Activated naive CD4-positive, alpha-beta T cell treated with anti-CD3 and anti-CD28 coated beads, Interleukin-2, amount 50 U/mL, for 72 hours (primary cell): ENCODE measurements around the gene VWDE. TPM values are rescaled to one million over a fixed set of nuclear protein-coding genes. Genes with fewer than 3 reads are reported as not detected.
"Not testable (repeated sequence)": the region's sequence is repeated elsewhere in the genome, so short reads cannot be mapped to it uniquely, and the experiment has no call there.

Source experiments
- ATAC-seq, 2 donors: fragments of 150-1000 bp; cut with Tn5 transposase; 2 replicates each; pipeline ENCODE4 v1.10.0; 2021; ENCODE audit warnings: mild to moderate bottlenecking in 2 of 2, moderate library complexity in 2 of 2
- DNase-seq, 2 donors: peaks; one replicate each; pipeline ENCODE4 v3.0.0; 2021 to 2022; ENCODE audit warnings: low spot score in 2 of 2
- H3K27ac Mint-ChIP-seq, 2 donors: one replicate each; pipeline ENCODE4 v1.8.0; 2022; ENCODE audit warnings: mild to moderate bottlenecking in 2 of 2, mixed read lengths in 2 of 2
- H3K36me3 Mint-ChIP-seq, 2 donors: one replicate each; pipeline ENCODE4 v1.8.0; 2022; ENCODE audit warnings: mixed read lengths in 2 of 2
- H3K9me3 Mint-ChIP-seq, 2 donors: one replicate each; pipeline ENCODE4 v1.8.0; 2022; ENCODE audit warnings: mixed read lengths in 2 of 2
- total RNA-seq, 2 donors: library from RNA; stranded (reverse); gene quantifications; one replicate each; pipeline ENCODE4 v1.2.3, GENCODE V29; 2022

Gene VWDE
- 1 to 10 TPM; 2.6 to 6.3 TPM for total RNA-seq

DNA sequence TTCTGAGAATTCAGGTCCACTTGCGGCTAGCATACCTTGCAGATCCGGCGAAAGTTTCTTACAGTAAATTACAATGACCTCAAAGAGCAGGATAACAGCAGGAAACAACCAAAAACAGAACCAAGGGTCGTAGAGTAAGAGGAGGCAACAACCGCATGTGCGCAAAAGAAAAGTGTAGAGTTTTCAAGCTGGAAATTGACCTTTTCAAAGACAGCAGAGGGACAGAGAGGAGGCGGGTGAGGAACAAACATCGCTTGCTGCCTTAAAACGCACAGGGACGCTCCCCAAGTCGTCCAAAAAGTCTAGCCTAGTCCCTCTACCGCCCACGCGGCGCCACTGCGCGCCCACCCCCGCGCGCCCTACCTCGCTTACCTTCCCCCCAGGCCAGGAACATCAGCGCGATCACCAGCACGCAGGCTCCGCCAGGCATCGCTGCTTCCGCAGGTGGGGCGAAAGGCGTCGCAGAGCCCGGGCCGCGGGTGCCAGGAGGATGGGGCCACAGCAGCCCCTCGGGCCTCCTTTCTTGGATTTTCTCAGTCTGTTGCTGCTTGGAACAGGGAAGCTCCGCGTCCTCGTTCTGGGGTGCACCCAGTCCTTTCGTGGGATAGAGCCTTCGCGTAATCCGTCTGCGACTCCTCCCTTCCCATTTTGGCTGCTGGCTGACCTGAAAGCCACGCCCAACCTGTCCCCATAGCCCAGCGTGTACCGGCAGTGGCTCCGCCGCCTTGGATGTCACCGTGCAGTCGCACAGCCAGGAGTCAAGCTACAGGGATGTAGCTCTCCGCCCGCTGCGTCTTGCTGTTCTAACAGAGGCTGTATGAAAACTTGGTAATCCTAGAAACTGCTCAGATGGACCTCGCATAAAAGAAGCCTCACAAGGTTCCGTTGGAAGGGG is at the start of gene VWDE:
Gene VWDE, minus strand, starts transcription at position 579 of the 895 bp plus-strand sequence. Its CDS starts 149 bp downstream, at position 430.
- H3K27ac Mint-ChIP-seq: peak within 1 kb of the TSS; percentile 79 to 84
- H3K9me3 Mint-ChIP-seq: peaks cover 2 to 7% of the 10 kb centered on the region in 2 donors
- DNase-seq (peak; percentile 68 to 75), ATAC-seq (peak; percentile 93)
- H3K36me3 Mint-ChIP-seq: peaks cover 2 to 7% of the 10 kb centered on the region in 2 donors

- ATAC-seq, H3K9me3 Mint-ChIP-seq, H3K27ac Mint-ChIP-seq, DNase-seq, H3K36me3 Mint-ChIP-seq: not testable (repeated sequence)
These were observed 49.5 kb upstream of the VWDE start for GRCh38 chr7:12453136-12453535.

GRCh38 chr7:12450615-12451014 is 47.0 kb upstream of the VWDE start:
- Mint-ChIP-seq H3K27ac (no peak overlapping the region), H3K36me3 (no peaks in the 10 kb centered on the region), H3K9me3 (peaks cover 0 to 3% of the 10 kb centered on the region in 2 donors)
- no peak for ATAC-seq
- DNase-seq: no peak

DNA sequence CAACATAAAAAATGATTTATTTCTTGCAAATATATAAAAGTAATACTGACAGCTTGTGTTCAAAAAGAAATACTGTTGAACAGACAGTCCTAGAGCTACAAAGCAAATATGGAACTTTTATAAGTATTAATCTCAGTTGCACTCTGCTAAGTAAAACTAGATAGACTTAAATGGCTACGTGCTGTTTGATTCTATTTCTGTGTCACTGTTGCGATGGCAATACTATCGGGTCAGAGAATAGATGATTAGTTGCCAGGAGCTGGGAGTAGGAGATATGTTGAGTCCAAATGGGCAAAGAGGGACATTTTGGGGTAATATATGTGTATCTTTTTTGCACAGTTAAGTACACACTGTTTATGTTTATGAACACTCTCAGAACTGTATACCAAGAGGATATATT is 41.1 kb upstream of the VWDE start:
- ATAC-seq: no peak
- Mint-ChIP-seq H3K27ac (no peak overlapping the region), H3K36me3 (no peaks in the 10 kb centered on the region), H3K9me3 (no peaks in the 10 kb centered on the region)
- DNase-seq: no peak

GRCh38 chr7:12440229-12440628 is 36.6 kb upstream of the VWDE start:
- ATAC-seq (no peak), DNase-seq (no peak)
- no peaks in the 10 kb centered on the region for H3K36me3 Mint-ChIP-seq
- H3K9me3 Mint-ChIP-seq: no peaks in the 10 kb centered on the region
- H3K27ac Mint-ChIP-seq: no peak overlapping the region

DNA sequence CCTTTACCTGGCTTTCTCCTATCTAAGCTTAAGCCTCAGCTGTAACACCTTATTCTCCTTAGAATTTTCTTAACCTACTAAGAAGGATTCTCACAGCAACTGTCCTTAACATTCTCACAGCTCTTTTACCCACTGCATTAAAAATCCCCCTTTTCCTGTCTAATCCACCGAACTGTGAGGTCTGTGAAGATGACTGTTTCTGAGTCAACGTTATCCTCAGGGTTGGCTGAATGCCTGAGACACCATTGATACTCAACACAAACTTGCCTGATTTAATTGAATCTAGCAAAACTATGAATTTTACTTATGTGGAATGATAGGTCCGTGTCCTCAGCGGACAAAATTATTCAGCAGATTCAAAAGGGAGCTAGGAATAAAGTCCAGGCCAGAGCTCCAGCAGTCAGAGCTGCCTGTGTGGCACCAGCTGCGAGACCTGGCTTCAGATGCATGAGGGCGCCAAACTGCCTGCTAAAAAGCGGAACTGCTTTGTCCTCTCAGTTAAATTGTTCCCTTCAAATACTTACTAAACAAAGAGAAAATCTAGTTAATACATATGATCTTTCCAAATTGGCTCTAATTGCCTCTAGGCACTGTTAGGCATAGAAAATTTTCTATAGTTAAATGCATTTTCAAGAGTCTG is 33.4 kb upstream of the VWDE start:
- no peak for ATAC-seq
- Mint-ChIP-seq H3K36me3 (no peaks in the 10 kb centered on the region), H3K27ac (no peak overlapping the region), H3K9me3 (no peaks in the 10 kb centered on the region)
- DNase-seq: no peak

- ATAC-seq (no peak), DNase-seq (no peak)
- no peaks in the 10 kb centered on the region for H3K9me3 Mint-ChIP-seq
- no peaks in the 10 kb centered on the region for H3K36me3 Mint-ChIP-seq
- H3K27ac Mint-ChIP-seq: no peak overlapping the region
These were observed 32.5 kb upstream of the VWDE start for GRCh38 chr7:12436126-12436525.

DNA sequence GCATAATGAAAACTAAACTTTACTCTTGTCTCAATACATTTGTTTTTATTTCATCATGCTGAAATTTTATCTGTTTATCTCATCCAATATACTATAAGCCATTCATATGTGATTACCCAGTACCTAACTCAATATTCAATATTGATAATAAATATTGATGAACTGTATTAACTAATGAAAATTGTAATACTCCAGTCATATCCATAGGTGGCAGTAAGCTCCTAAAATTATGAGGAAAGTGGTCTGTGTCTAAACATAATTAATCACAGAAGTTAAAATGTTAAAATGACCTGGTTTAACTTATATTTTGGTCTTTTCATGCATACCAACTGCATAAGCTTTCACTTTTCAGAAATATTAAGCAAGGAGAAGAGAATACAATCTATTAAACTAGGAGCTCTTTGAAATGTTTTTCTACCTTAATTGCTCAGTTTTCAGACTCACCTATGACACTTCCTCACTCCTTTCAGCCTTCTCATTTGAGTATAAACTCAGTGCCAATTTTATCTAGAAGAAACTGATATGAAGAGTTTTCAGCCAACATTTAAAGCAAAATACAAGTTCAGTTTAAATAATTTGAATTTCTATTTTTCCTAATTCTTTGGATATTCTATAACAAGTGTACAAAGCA is 30.5 kb upstream of the VWDE start:
- ATAC-seq: no peak
- Mint-ChIP-seq H3K27ac (no peak overlapping the region), H3K36me3 (no peaks in the 10 kb centered on the region), H3K9me3 (no peaks in the 10 kb centered on the region)
- no peak for DNase-seq

DNA sequence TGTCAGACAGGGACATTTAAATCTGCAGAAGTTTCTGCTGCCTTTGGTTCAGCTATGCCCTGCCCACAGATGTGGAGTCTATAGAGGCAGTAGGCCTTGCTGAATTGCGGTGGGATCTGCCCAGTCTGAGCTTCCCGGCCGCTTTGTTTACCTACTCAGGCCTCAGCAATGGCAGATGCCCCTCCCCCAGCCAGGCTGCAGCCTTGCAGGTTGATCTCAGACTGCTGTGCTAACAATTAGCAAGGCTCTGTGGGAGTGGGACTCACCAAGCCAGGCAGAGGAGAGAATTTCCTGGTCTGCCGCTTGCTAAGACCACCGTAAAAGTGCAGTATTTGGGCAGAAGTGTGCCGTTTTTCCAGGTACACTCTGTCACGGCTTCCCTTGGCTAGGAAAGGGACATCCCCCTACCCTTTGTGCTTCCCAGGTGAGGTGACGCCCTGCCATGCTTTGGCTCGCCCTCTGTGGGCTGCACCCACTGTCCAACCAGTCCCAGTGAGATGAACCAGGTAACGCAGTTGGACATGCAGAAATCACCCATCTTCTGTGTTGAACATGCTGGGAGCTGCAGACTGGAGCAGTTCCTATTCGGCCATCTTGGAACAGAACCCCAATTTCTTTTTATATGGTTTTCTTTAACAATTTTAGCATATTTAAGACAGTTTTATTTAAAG is 28.4 kb upstream of the VWDE start:
- ATAC-seq (no peak), DNase-seq (no peak)
- H3K36me3 Mint-ChIP-seq: no peaks in the 10 kb centered on the region
- H3K27ac Mint-ChIP-seq: no peak overlapping the region
- H3K9me3 Mint-ChIP-seq: no peaks in the 10 kb centered on the region

DNA sequence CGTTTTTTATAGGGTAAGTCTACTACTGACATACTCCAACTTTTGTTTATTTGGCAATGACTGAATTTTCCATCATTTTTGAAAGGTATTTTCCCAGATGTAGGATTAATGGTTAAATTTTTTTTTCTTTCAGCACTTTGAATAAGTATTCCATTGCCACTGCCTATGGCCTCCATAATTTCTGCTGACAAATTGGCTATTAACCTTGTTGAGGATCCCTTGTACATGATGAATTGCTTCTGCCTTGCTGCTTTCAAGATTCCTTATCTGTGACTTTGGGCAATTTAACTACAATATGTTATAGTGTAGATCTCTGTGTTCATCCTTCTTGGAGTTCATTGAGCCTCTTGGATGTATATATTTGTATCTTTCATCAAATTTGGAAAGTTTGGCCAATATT is 21.6 kb upstream of the VWDE start:
- no peak overlapping the region for H3K27ac Mint-ChIP-seq
- DNase-seq (no peak), ATAC-seq (no peak)
- H3K36me3 Mint-ChIP-seq: peaks cover 0 to 5% of the 10 kb centered on the region in 2 donors
- peaks cover 0 to 6% of the 10 kb centered on the region in 2 donors for H3K9me3 Mint-ChIP-seq

DNA sequence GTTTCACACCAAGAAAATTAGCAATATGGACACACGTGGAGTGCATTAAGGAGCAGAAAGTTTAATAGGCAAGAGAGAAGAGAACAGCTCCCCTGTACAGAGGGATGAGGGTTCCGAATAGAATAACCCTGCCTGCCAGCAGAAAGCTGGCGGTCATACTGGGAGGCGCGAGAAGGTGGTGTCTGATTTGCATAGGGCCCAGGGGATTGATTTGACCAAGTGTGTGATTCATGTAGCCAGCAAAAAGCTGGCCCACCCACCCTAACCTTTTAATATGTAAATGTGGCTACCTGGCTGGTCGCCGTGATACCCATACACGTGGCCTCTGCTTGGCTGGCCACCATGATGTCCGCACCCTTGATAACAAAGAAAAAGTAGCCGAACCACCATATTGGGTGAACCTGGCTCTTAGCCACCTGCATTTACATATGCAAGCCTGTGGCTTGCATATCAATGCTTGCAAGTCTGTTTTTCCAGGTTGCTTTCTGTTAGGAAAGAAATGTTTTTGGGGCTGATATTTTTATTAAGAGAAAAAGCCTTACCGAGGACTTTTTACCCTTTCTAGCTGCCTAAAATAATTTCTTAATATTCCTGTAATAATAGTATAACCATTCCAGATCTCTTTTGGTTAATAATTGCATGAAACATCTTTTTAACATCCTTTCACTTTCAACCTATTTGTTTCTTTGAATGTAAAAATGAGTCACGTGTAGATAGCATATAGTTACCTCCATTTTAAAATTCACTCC is 20.5 kb upstream of the VWDE start:
- no peak for ATAC-seq
- Mint-ChIP-seq H3K9me3 (peaks cover 0 to 6% of the 10 kb centered on the region in 2 donors), H3K27ac (no peak overlapping the region), H3K36me3 (peaks cover 0 to 5% of the 10 kb centered on the region in 2 donors)
- no peak for DNase-seq

- no peak overlapping the region for H3K27ac Mint-ChIP-seq
- DNase-seq (no peak), ATAC-seq (no peak)
- H3K9me3 Mint-ChIP-seq: peaks cover 0 to 6% of the 10 kb centered on the region in 2 donors
- H3K36me3 Mint-ChIP-seq: peaks cover 0 to 5% of the 10 kb centered on the region in 2 donors
These were observed 19.8 kb upstream of the VWDE start for GRCh38 chr7:12423355-12423996.

- ATAC-seq: no peak
- H3K9me3 Mint-ChIP-seq: peaks cover 0 to 6% of the 10 kb centered on the region in 2 donors
- no peak for DNase-seq
- H3K36me3 Mint-ChIP-seq: peaks cover 0 to 5% of the 10 kb centered on the region in 2 donors
- H3K27ac Mint-ChIP-seq: no peak overlapping the region
These were observed 19.1 kb upstream of the VWDE start for GRCh38 chr7:12422554-12423320.

DNA sequence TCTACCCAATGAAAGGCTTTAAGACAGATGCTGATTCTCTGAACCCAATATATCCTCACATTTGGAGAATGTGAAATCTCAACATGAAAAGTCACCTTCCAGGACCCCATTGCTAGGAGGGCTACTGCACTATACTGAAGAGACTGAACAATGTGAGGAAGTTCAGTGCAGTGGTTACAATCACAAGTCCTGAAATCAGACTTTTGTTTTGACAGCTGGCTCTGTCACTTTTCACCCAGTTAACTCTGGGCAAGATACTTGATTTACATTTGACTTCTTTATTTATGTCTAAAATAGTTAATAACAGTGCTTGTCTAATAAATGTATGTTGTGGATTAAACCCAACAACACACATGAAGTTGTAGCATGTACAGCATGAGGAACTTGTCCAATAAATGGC is 14.8 kb upstream of the VWDE start:
- ATAC-seq (no peak), DNase-seq (no peak)
- H3K36me3 Mint-ChIP-seq: no peaks in the 10 kb centered on the region
- H3K9me3 Mint-ChIP-seq: no peaks in the 10 kb centered on the region
- no peak overlapping the region for H3K27ac Mint-ChIP-seq

GRCh38 chr7:12415072-12415471 is 11.4 kb upstream of the VWDE start:
- H3K9me3 Mint-ChIP-seq: no peaks in the 10 kb centered on the region
- H3K27ac Mint-ChIP-seq: no peak overlapping the region
- DNase-seq: no peak
- no peak for ATAC-seq
- no peaks in the 10 kb centered on the region for H3K36me3 Mint-ChIP-seq
